Caco-2 (cell line): ENCODE measurements around the gene EMP1. TPM values are rescaled to one million over a fixed set of nuclear protein-coding genes. Genes with fewer than 3 reads are reported as not detected.

Experiments
- BruUV-seq: library from RNA; stranded (reverse); fragments of 400-500 nt; replicated peaks from 2 replicates; lab custom pipeline; 2021; lab: Mats Ljungman, UMichigan
- CTCF ChIA-PET: fragments of 300-600 bp; sonication (Branson Sonifier 250); formaldehyde crosslinking; loops from one replicate; lab custom pipeline; 2022; ENCODE audit warnings: antibody characterized with exemption; lab: Charles Lee
- POLR2A ChIA-PET: fragments of 300-600 bp; sonication (Branson Sonifier 250); formaldehyde crosslinking; loops from one replicate; lab custom pipeline; 2022; ENCODE audit warnings: antibody characterized with exemption; lab: Charles Lee
- DNase-seq, 2 experiments: peaks; one replicate each; pipeline versions ENCODE4 v3.0.0 to v3.0.0-alpha.2; 2020 to 2022
- H3K27me3 ChIP-seq: replicated peaks from 2 replicates; pipeline ENCODE4 v1.6.0; 2011; ENCODE audit warnings: low read length; ENCODE audit not compliant: control insufficient read depth, insufficient read depth
- H3K36me3 ChIP-seq: 2 replicates; pipeline ENCODE4 v1.5.1; 2011; ENCODE audit warnings: low read length; ENCODE audit not compliant: control insufficient read depth, insufficient read depth
- H3K4me1 ChIP-seq: fragments of 250-450 bp; sonication (Bioruptor Pico); 2 replicates; pipeline ENCODE4 v1.5.1; 2020; ENCODE audit warnings: mild to moderate bottlenecking
- H3K4me3 ChIP-seq: 2 replicates; pipeline ENCODE4 v1.5.1; 2011; ENCODE audit warnings: low read depth, mild to moderate bottlenecking, control low read depth, low read length
- H3K9me3 ChIP-seq: fragments of 250-450 bp; sonication (Bioruptor Pico); 2 replicates; pipeline ENCODE4 v1.5.1; 2020; ENCODE audit warnings: mild to moderate bottlenecking, moderate library complexity
- H3K27ac Mint-ChIP-seq: one replicate; pipeline ENCODE4 v1.8.0; 2022; ENCODE audit warnings: mixed read lengths; ENCODE audit not compliant: unreplicated experiment
- H3K27me3 Mint-ChIP-seq: one replicate; pipeline ENCODE4 v1.8.0; 2022; ENCODE audit warnings: mixed read lengths; ENCODE audit not compliant: insufficient read depth, unreplicated experiment
- H3K36me3 Mint-ChIP-seq: one replicate; pipeline ENCODE4 v1.8.0; 2022; ENCODE audit warnings: mild to moderate bottlenecking, mixed read lengths; ENCODE audit not compliant: insufficient read depth, unreplicated experiment
- H3K4me1 Mint-ChIP-seq: one replicate; pipeline ENCODE4 v1.8.0; 2022; ENCODE audit warnings: low read depth, mixed read lengths; ENCODE audit not compliant: unreplicated experiment
- H3K4me3 Mint-ChIP-seq: one replicate; pipeline ENCODE4 v1.8.0; 2022; ENCODE audit warnings: mild to moderate bottlenecking, moderate library complexity, mixed read lengths; ENCODE audit not compliant: unreplicated experiment
- H3K9me3 Mint-ChIP-seq: one replicate; pipeline ENCODE4 v1.8.0; 2022; ENCODE audit warnings: mixed read lengths; ENCODE audit not compliant: unreplicated experiment
- intact Hi-C: fragments of 100-400 bp; cut with micrococcal nuclease; formaldehyde crosslinking; loops from one replicate; pipeline ENCODE4 v1.10.0; 2022; ENCODE audit not compliant: unreplicated experiment
- total RNA-seq: library from RNA; stranded (reverse); gene quantifications from 2 replicates; pipeline ENCODE4 v1.2.3, GENCODE V29; 2022
- TF ChIP-seq, protein P1 (sequence below), 2 experiments: fragments of 200-600 bp in 1 of 2; IDR thresholded peaks; 1 replicate in 1 of 2; 2 replicates in 1 of 2; pipeline versions ENCODE4 v1.5.1 to v1.8.0; 2011 to 2022; ENCODE audit warnings: antibody characterized with exemption in 1 of 2, control low read depth in 1 of 2, inconsistent platforms in 1 of 2, low read depth in 1 of 2, low read length in 1 of 2, mild to moderate bottlenecking in 1 of 2, moderate library complexity in 1 of 2; ENCODE audit not compliant: insufficient read depth in 1 of 2, severe bottlenecking in 1 of 2, unreplicated experiment in 1 of 2

EMP1 gene
- total RNA-seq, 1 experiment from 2014 or later: 6.6 TPM

DNA sequence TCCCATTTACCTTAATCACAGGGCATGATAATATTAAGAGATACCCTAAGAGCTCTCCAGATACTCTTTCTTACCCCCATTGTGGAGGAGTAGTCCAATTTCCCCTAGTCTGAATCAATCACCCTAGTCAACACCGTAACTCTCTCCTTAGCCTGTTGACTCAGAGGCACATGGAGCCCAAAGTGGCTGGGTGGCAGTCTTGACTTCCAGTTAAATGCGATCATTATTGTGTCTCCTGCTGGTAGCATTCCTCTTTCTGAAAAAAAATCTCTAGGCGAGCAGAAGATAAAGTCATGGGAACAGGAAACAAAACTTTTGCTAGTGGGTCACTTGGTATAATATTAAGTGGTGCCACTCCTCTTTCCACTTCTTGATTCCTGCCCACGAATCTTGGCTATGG is 46.4 kb downstream of the EMP1 start:
- DNase-seq: no peak
- no TSS peak for BruUV-seq
- Mint-ChIP-seq H3K9me3 (peaks cover 14% of the 10 kb centered on the region), H3K4me3 (no peak overlapping the region), H3K27me3 (no peaks in the 10 kb centered on the region), H3K36me3 (no peaks in the 10 kb centered on the region), H3K27ac (no peak overlapping the region), H3K4me1 (peaks cover 8% of the 10 kb centered on the region)
- Histone ChIP-seq H3K4me3 (no peak overlapping the region), H3K27me3 (no peaks in the 10 kb centered on the region), H3K4me1 (peaks cover 10% of the 10 kb centered on the region; the same call in 1 of the 2 replicates), H3K36me3 (no peaks in the 10 kb centered on the region), H3K9me3 (0 out of 2 replicates have a peak, but pooled peaks cover 3% of the 10 kb centered on the region)
- ChIA-PET POLR2A (no interaction called here), CTCF (no interaction called here)
- intact Hi-C loops: no loop called here
- TF ChIP-seq, protein P1, sequence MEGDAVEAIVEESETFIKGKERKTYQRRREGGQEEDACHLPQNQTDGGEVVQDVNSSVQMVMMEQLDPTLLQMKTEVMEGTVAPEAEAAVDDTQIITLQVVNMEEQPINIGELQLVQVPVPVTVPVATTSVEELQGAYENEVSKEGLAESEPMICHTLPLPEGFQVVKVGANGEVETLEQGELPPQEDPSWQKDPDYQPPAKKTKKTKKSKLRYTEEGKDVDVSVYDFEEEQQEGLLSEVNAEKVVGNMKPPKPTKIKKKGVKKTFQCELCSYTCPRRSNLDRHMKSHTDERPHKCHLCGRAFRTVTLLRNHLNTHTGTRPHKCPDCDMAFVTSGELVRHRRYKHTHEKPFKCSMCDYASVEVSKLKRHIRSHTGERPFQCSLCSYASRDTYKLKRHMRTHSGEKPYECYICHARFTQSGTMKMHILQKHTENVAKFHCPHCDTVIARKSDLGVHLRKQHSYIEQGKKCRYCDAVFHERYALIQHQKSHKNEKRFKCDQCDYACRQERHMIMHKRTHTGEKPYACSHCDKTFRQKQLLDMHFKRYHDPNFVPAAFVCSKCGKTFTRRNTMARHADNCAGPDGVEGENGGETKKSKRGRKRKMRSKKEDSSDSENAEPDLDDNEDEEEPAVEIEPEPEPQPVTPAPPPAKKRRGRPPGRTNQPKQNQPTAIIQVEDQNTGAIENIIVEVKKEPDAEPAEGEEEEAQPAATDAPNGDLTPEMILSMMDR (IDR thresholded peaks at IDR 0.05; ENCODE audit: insufficient read depth in 1 of 2, low read depth in 1 of 2, low read length in 1 of 2, severe bottlenecking in 1 of 2, unreplicated experiment in 1 of 2): no peak

DNA sequence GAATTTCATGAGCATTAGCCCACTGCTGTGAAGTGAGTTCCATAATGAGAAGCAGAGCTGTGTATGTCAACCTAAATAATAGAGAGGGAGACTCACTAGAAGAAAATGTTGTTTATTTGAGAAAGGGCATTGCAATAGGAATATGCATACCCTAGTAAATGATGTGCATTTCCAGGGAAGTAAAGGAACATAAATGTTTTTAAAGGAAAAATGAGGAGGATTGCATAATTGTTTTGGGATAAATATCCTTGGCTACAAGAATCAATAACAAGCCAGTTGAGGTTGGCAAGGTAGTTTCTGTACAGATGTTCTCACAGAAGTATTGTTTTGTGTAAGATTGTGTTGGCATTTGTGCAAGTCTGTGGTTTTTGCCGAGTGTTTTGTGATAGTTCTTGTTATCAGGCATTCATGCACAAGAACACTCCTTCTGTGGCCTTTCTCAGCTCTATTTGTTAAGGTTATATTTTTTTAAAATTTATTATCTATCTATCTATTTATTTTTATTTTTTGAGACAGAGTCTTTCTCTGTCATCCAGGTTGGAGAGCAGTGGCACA is 47.1 kb downstream of the EMP1 start:
- Histone ChIP-seq H3K4me3 (no peak overlapping the region), H3K4me1 (peaks cover 10% of the 10 kb centered on the region; the same call in 1 of the 2 replicates), H3K36me3 (no peaks in the 10 kb centered on the region), H3K9me3 (0 out of 2 replicates have a peak, but pooled peaks cover 3% of the 10 kb centered on the region), H3K27me3 (no peaks in the 10 kb centered on the region)
- ChIA-PET CTCF (no interaction called here), POLR2A (no interaction called here)
- H3K9me3 Mint-ChIP-seq: peaks cover 14% of the 10 kb centered on the region
- BruUV-seq: no TSS peak
- no peak overlapping the region for H3K4me3 Mint-ChIP-seq
- H3K4me1 Mint-ChIP-seq: peaks cover 8% of the 10 kb centered on the region
- no peak overlapping the region for H3K27ac Mint-ChIP-seq
- intact Hi-C loops: no loop called here
- H3K36me3 Mint-ChIP-seq: no peaks in the 10 kb centered on the region
- DNase-seq: no peak
- TF ChIP-seq, protein P1 (IDR thresholded peaks at IDR 0.05; ENCODE audit: insufficient read depth in 1 of 2, low read depth in 1 of 2, low read length in 1 of 2, severe bottlenecking in 1 of 2, unreplicated experiment in 1 of 2): no peak
- no peaks in the 10 kb centered on the region for H3K27me3 Mint-ChIP-seq

DNA sequence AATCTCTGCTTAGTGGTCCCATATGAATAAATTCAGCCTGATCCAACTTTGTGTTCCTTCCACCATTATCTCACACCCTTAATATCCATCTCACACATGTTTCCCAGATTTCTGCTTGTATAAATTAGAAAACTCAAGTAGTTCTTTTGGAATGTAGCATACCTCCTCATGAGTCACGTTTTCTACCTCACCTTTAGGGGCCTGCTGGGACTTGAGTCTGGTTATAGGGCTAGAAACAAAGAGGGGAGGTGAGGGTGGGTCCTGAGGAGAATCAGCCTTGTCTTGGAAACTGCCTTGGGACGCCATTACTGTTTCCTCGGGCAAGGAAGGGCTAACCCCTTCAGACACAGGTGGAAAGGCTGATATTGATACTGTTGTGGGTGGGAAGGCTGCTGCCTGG is 51.1 kb downstream of the EMP1 start:
- H3K36me3 Mint-ChIP-seq: no peaks in the 10 kb centered on the region
- TF ChIP-seq, protein P1 (IDR thresholded peaks at IDR 0.05; ENCODE audit: insufficient read depth in 1 of 2, low read depth in 1 of 2, low read length in 1 of 2, severe bottlenecking in 1 of 2, unreplicated experiment in 1 of 2): no peak
- H3K4me1 Mint-ChIP-seq: peaks cover 18% of the 10 kb centered on the region
- Histone ChIP-seq H3K4me1 (no peaks in the 10 kb centered on the region), H3K4me3 (no peak overlapping the region), H3K36me3 (no peaks in the 10 kb centered on the region), H3K27me3 (no peaks in the 10 kb centered on the region), H3K9me3 (no peaks in the 10 kb centered on the region)
- POLR2A ChIA-PET: no interaction called here
- H3K4me3 Mint-ChIP-seq: no peak overlapping the region
- H3K9me3 Mint-ChIP-seq: no peaks in the 10 kb centered on the region
- CTCF ChIA-PET: no interaction called here
- H3K27me3 Mint-ChIP-seq: no peaks in the 10 kb centered on the region
- no peak for DNase-seq
- no peak overlapping the region for H3K27ac Mint-ChIP-seq
- BruUV-seq: no TSS peak
- intact Hi-C loops: no loop called here
